Activated B cell treated with CpG ODN at 0.5 μM for 24 hours (primary cell): ENCODE measurements around the gene SEC16B. TPM values are rescaled to one million over a fixed set of nuclear protein-coding genes. Genes with fewer than 3 reads are reported as not detected.
"Not testable (repeated sequence)": the region's sequence is repeated elsewhere in the genome, so short reads cannot be mapped to it uniquely, and the experiment has no call there.

Source experiments
- ATAC-seq: fragments of 200-7000 bp; cut with Tn5 transposase; one replicate; pipeline ENCODE4 v1.10.0; 2021; ENCODE audit warnings: low read depth, mild to moderate bottlenecking, moderate library complexity
- CTCF ChIA-PET: fragments of 350-600 bp; sonication (Branson Sonifier 250); formaldehyde crosslinking; loops from one replicate; lab custom pipeline; 2021; ENCODE audit warnings: antibody characterized with exemption; lab: Charles Lee
- POLR2A ChIA-PET: fragments of 350-600 bp; sonication (Branson Sonifier 250); formaldehyde crosslinking; loops from one replicate; lab custom pipeline; 2021; ENCODE audit warnings: antibody characterized with exemption; lab: Charles Lee
- DNase-seq: peaks from one replicate; pipeline ENCODE4 v3.0.0; 2022
- H3K27ac Mint-ChIP-seq: one replicate; pipeline ENCODE4 v1.8.0; 2020; ENCODE audit warnings: mixed read lengths
- H3K27me3 Mint-ChIP-seq: one replicate; pipeline ENCODE4 v1.8.0; 2021; ENCODE audit warnings: mixed read lengths
- H3K36me3 Mint-ChIP-seq: one replicate; pipeline ENCODE4 v1.8.0; 2021; ENCODE audit warnings: low read depth, mixed read lengths
- H3K4me1 Mint-ChIP-seq: one replicate; pipeline ENCODE4 v1.8.0; 2021; ENCODE audit warnings: mixed read lengths
- H3K4me3 Mint-ChIP-seq: one replicate; pipeline ENCODE4 v1.8.0; 2020; ENCODE audit warnings: mild to moderate bottlenecking, mixed read lengths
- H3K9me3 Mint-ChIP-seq: one replicate; pipeline ENCODE4 v1.8.0; 2020; ENCODE audit warnings: mixed read lengths
- intact Hi-C: fragments of 100-400 bp; cut with micrococcal nuclease; formaldehyde crosslinking; loops from one replicate; pipeline ENCODE4 v1.15.1; 2024
- total RNA-seq: library from RNA; stranded (reverse); gene quantifications from 2 replicates; pipeline ENCODE4 v1.2.3, GENCODE V29; 2022
- TF ChIP-seq, protein P1 (sequence below): fragments of 200-600 bp; IDR thresholded peaks from one replicate; pipeline ENCODE4 v1.8.0; 2022; ENCODE audit warnings: antibody characterized with exemption, mild to moderate bottlenecking

The SEC16B gene
- total RNA-seq, 1 donor from 2014 or later: not detected

DNA sequence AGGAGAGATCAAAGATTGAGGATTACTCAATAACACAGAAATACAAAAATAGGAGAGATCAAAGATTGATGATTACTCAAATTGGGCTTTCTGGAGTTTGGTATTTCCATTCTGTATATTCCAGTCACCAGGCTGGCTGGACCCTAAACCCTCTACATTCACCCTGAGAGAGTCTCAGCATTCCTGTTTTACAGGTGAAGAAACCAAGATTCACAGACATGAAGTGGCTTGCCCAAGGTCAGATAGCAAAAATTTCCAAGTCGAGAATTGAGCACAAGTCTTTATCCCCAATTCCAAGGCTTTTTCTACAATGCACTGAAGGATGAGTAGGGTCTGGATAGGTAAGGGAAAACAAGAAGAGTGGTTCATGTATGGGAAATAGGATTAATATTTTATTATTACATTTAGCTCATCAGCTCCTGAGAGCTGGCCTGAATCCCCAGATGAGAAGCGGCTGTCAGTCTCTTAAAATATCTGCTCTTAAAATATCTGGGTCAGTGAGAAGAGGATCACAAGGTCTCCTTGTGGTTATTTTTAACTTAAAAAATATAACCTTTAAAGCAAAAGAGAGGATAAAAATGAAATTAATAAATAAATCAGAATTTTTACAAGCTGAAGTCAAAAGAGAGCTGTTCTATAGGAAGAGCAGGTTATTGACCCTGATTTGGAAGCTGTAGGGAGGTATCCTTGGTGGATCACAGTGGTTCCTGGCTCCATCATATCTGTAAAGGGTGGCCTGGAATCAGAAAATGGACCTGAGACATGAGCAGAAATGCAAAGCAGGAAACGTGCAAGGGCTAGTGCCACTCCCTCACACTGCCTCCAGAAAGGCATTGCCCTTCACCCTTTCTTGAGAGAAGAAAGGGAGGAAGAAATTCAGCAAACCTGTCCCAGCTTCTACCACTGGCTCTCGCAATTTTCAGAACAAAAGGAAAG is 29.1 kb upstream of the SEC16B start:
- H3K4me1 Mint-ChIP-seq: no peaks in the 10 kb centered on the region
- TF ChIP-seq, protein P1, sequence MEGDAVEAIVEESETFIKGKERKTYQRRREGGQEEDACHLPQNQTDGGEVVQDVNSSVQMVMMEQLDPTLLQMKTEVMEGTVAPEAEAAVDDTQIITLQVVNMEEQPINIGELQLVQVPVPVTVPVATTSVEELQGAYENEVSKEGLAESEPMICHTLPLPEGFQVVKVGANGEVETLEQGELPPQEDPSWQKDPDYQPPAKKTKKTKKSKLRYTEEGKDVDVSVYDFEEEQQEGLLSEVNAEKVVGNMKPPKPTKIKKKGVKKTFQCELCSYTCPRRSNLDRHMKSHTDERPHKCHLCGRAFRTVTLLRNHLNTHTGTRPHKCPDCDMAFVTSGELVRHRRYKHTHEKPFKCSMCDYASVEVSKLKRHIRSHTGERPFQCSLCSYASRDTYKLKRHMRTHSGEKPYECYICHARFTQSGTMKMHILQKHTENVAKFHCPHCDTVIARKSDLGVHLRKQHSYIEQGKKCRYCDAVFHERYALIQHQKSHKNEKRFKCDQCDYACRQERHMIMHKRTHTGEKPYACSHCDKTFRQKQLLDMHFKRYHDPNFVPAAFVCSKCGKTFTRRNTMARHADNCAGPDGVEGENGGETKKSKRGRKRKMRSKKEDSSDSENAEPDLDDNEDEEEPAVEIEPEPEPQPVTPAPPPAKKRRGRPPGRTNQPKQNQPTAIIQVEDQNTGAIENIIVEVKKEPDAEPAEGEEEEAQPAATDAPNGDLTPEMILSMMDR: no peak
- intact Hi-C loops: no loop called here
- ATAC-seq: no peak
- no peaks in the 10 kb centered on the region for H3K36me3 Mint-ChIP-seq
- ChIA-PET CTCF (no interaction called here), POLR2A (no interaction called here)
- H3K27me3 Mint-ChIP-seq: peaks cover 7% of the 10 kb centered on the region
- no peak overlapping the region for H3K4me3 Mint-ChIP-seq
- DNase-seq: no peak
- H3K27ac Mint-ChIP-seq: no peak overlapping the region
- peaks cover 2% of the 10 kb centered on the region for H3K9me3 Mint-ChIP-seq

- H3K36me3 Mint-ChIP-seq: no peaks in the 10 kb centered on the region
- no peak for DNase-seq
- ChIA-PET CTCF (no interaction called here), POLR2A (no interaction called here)
- no peaks in the 10 kb centered on the region for H3K4me1 Mint-ChIP-seq
- no peak for ATAC-seq
- intact Hi-C loops: no loop called here
- H3K27ac Mint-ChIP-seq: no peak overlapping the region
- H3K9me3 Mint-ChIP-seq: peaks cover 2% of the 10 kb centered on the region
- no peak overlapping the region for H3K4me3 Mint-ChIP-seq
- peaks cover 3% of the 10 kb centered on the region for H3K27me3 Mint-ChIP-seq
- TF ChIP-seq, protein P1: no peak
These were observed 27.1 kb upstream of the SEC16B start for GRCh38 chr1:177996957-177997356.

- Mint-ChIP-seq H3K36me3 (no peaks in the 10 kb centered on the region), H3K4me1 (no peaks in the 10 kb centered on the region), H3K9me3 (peaks cover 2% of the 10 kb centered on the region), H3K27me3 (no peaks in the 10 kb centered on the region), H3K4me3 (no peak overlapping the region), H3K27ac (no peak overlapping the region)
- CTCF ChIA-PET: no interaction called here
- DNase-seq: no peak
- POLR2A ChIA-PET: no interaction called here
- intact Hi-C loops: no loop called here
- TF ChIP-seq, protein P1: no peak
- ATAC-seq: no peak
These were observed 25.5 kb upstream of the SEC16B start for GRCh38 chr1:177995369-177995768.

GRCh38 chr1:177986281-177986680 is 16.4 kb upstream of the SEC16B start:
- CTCF ChIA-PET, H3K4me3 Mint-ChIP-seq, DNase-seq, ATAC-seq, H3K9me3 Mint-ChIP-seq, H3K27ac Mint-ChIP-seq, H3K27me3 Mint-ChIP-seq, intact Hi-C loops, POLR2A ChIA-PET, H3K4me1 Mint-ChIP-seq, H3K36me3 Mint-ChIP-seq: not testable (repeated sequence)

DNA sequence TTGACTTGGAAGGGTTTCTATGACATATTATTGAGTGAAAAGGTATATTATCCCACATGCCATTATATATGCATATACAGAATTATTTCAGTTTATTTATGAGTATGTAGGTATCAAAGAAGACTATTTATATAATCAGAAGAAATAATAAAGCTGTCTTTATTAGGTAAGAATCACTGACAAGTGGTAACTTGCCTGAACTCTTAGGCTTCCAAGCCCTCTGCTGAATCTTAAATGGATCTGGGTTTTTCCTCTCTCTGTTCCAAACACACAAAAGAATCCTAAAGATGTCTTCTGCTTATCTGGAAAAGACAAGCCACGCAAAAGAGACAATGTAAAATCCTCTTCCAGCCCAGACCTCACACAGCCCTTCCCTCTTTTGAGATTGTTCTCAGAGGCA is 14.9 kb upstream of the SEC16B start:
- ChIA-PET POLR2A (no interaction called here), CTCF (no interaction called here)
- H3K4me1 Mint-ChIP-seq: no peaks in the 10 kb centered on the region
- peaks cover 3% of the 10 kb centered on the region for H3K27me3 Mint-ChIP-seq
- H3K9me3 Mint-ChIP-seq: no peaks in the 10 kb centered on the region
- no peak overlapping the region for H3K27ac Mint-ChIP-seq
- TF ChIP-seq, protein P1: no peak
- intact Hi-C loops: no loop called here
- ATAC-seq: no peak
- no peak overlapping the region for H3K4me3 Mint-ChIP-seq
- no peaks in the 10 kb centered on the region for H3K36me3 Mint-ChIP-seq
- no peak for DNase-seq
